Activated T-helper 9 cell treated with anti-CD3 and anti-CD28 coated beads, Interleukin-2, amount 50 U/mL, for 16 hours (primary cell): ENCODE measurements around the gene CCDC24.

Experiments
- DNase-seq: peaks from one replicate; pipeline ENCODE4 v3.0.0-alpha.2; 2020; ENCODE audit warnings: low read depth

Gene CCDC24

GRCh38 chr1:43981135-43981491, 10.3 kb upstream of the CCDC24 start:
- no peak for DNase-seq

GRCh38 chr1:43981636-43982035, 9.8 kb upstream of the CCDC24 start:
- DNase-seq = no peak

GRCh38 chr1:43982241-43982640, 9.2 kb upstream of the CCDC24 start:
- no peak for DNase-seq

- DNase-seq = no peak
These were observed 8.6 kb upstream of the CCDC24 start for GRCh38 chr1:43982808-43983207.

GRCh38 chr1:43983253-43983899, 8.0 kb upstream of the CCDC24 start:
- no peak for DNase-seq

- DNase-seq = no peak
These were observed 6.5 kb upstream of the CCDC24 start for GRCh38 chr1:43984855-43985254.

GRCh38 chr1:43985984-43986595, 5.3 kb upstream of the CCDC24 start:
- DNase-seq = no peak

GRCh38 chr1:43986712-43987111, 4.7 kb upstream of the CCDC24 start:
- no peak for DNase-seq

- no peak for DNase-seq
These were observed 4.1 kb upstream of the CCDC24 start for GRCh38 chr1:43987159-43987902.

GRCh38 chr1:43990271-43991199, 864 bp upstream of the CCDC24 start:
- no peak for DNase-seq

- DNase-seq = no peak
These were observed 261 bp upstream of the CCDC24 start for GRCh38 chr1:43991200-43991475.

- DNase-seq = no peak
These were observed 1.0 kb downstream of the CCDC24 start for GRCh38 chr1:43992232-43992995.

- no peak for DNase-seq
These were observed 2.0 kb downstream of the CCDC24 start for GRCh38 chr1:43993206-43993914.

GRCh38 chr1:43994071-43994470, 2.7 kb downstream of the CCDC24 start:
- DNase-seq = no peak

- no peak for DNase-seq
These were observed 3.7 kb downstream of the CCDC24 start for GRCh38 chr1:43994794-43995790.

GRCh38 chr1:43995984-43996732, 4.8 kb downstream of the CCDC24 start:
- DNase-seq = no peak

GRCh38 chr1:43996733-43997115, 5.3 kb downstream of the CCDC24 start:
- DNase-seq = no peak

- no peak for DNase-seq
These were observed 6.0 kb downstream of the CCDC24 start for GRCh38 chr1:43997295-43997999.

GRCh38 chr1:43998000-43998378, 6.6 kb downstream of the CCDC24 start:
- no peak for DNase-seq
